ENCODE measurements around the gene EXOC3. TPM values are rescaled to one million over a fixed set of nuclear protein-coding genes. Genes with fewer than 3 reads are reported as not detected.

The EXOC3 gene
- total and polyA plus RNA-seq, 10 of the 15 experiments (the other 5 are each of a cell fraction or from before 2014, with no cell fraction given) = 1.6 to 53.0 (median 27.9) TPM

GRCh38 chr5:453725-454481 is 10.9 kb downstream of the EXOC3 start:
- Histone ChIP-seq H2AFZ (ENCODE audit: control insufficient read depth, low read depth, low read length) (no peak overlapping the region), H3K4me3 (no peak overlapping the region), H3K27me3 (replicated peaks in 1 of 2; ENCODE audit: control insufficient read depth in 2 of 2, insufficient read depth in 2 of 2, low read length in 1 of 2) (no peaks in the 10 kb centered on the region), H3K4me1 (ENCODE audit: control insufficient read depth, insufficient read depth, low read length) (peaks cover 7% of the 10 kb centered on the region), H3K27ac (ENCODE audit: control insufficient read depth, insufficient read depth) (no peak overlapping the region), H3K4me2 (ENCODE audit: control insufficient read depth, insufficient read depth) (no peak overlapping the region), H3K9ac (ENCODE audit: control insufficient read depth, insufficient read depth, low read length) (no peak overlapping the region), H3K36me3 (ENCODE audit: control insufficient read depth in 2 of 2, insufficient read depth in 2 of 2, low read length in 1 of 2) (peaks cover 25 to 37% of the 10 kb centered on the region in 2 experiments; a peak in 3 of 4 replicates), H4K20me1 (ENCODE audit: control insufficient read depth, insufficient read depth) (no peaks in the 10 kb centered on the region), H3K9me3 (replicated peaks; ENCODE audit: control insufficient read depth, insufficient read depth, low read length) (peaks cover 12% of the 10 kb centered on the region; the same call in 2 of the 3 replicates), H3K79me2 (ENCODE audit: control insufficient read depth, insufficient read depth, low read length) (peaks cover 20% of the 10 kb centered on the region)
- 97% methylated on average over 15 of the region's 16 CpGs for WGBS (ENCODE audit: insufficient coverage, insufficient replicate concordance, low lambda C conversion rate, missing lambda C conversion rate)
- POLR2A ChIA-PET = no interaction called here
- in situ Hi-C loops (cut with MboI) (no loop called here), intact Hi-C loops (cut with micrococcal nuclease; ENCODE audit: unreplicated experiment) (no loop called here)
- TF ChIP-seq ZNF274 (IDR thresholded peaks at IDR 0.05; ENCODE audit: insufficient read depth, insufficient read length) (no peak), MTA3 (IDR thresholded peaks at IDR 0.05; ENCODE audit: borderline replicate concordance, low read length) (no peak), ATF7 (IDR thresholded peaks at IDR 0.05; ENCODE audit: low read depth) (no peak), BCLAF1 (IDR thresholded peaks at IDR 0.05) (no peak), HDAC2 (IDR thresholded peaks at IDR 0.05) (no peak), CHD2 (IDR thresholded peaks at IDR 0.05; ENCODE audit: borderline replicate concordance, low read depth, low read length) (no peak), CHD1 (IDR thresholded peaks at IDR 0.05; ENCODE audit: low read depth, low read length) (no peak), HCFC1 (IDR thresholded peaks at IDR 0.05; ENCODE audit: low read length) (no peak), NRF1 (conservative IDR thresholded peaks at IDR 0.05; ENCODE audit: low read depth, low read length) (no peak)
- CTCF ChIA-PET = interaction anchor here (0.9 kb wide), 1 partner anchor 29 kb away, joined by 3 read pairs; no protein-coding TSS in a partner anchor
- BruUV-seq (replicated peaks) = no TSS peak
- RAD21 ChIA-PET (ENCODE audit: unreplicated experiment) = interaction anchor here (1.4 kb wide), 1 partner anchor 18 kb away, joined by 3 read pairs; no protein-coding TSS in a partner anchor
- SMC1A ChIA-PET (ENCODE audit: uncharacterized antibody, unreplicated experiment) = interaction anchor here (1.2 kb wide), 1 partner anchor 137 kb away, joined by 3 read pairs; no protein-coding TSS in a partner anchor
- ATAC-seq (no peak), DNase-seq (ENCODE audit: low read depth, low spot score) (no peak), FAIRE-seq (no peak)
